Thyroid gland (tissue), 4 donors: ENCODE data around the gene OTUB1.

Source experiments
- POLR2A ChIP-seq, 2 donors: fragments of 450-650 bp; IDR thresholded peaks; one replicate each; pipeline ENCODE4 v1.6.1; 2017; ENCODE audit warnings: antibody characterized with exemption in 2 of 2, mild to moderate bottlenecking in 2 of 2, moderate library complexity in 1 of 2
- TF ChIP-seq, protein P1 (sequence below), 6 experiments: fragments of 200-600 bp in 3 of 6; fragments of 450-650 bp in 3 of 6; sonication (generic) in 3 of 6; IDR thresholded peaks; one replicate each; pipeline ENCODE4 v1.5.1; 2016 to 2019; ENCODE audit warnings: antibody characterized with exemption in 6 of 6, mild to moderate bottlenecking in 2 of 6, inconsistent platforms in 1 of 6, moderate library complexity in 1 of 6

DNA sequence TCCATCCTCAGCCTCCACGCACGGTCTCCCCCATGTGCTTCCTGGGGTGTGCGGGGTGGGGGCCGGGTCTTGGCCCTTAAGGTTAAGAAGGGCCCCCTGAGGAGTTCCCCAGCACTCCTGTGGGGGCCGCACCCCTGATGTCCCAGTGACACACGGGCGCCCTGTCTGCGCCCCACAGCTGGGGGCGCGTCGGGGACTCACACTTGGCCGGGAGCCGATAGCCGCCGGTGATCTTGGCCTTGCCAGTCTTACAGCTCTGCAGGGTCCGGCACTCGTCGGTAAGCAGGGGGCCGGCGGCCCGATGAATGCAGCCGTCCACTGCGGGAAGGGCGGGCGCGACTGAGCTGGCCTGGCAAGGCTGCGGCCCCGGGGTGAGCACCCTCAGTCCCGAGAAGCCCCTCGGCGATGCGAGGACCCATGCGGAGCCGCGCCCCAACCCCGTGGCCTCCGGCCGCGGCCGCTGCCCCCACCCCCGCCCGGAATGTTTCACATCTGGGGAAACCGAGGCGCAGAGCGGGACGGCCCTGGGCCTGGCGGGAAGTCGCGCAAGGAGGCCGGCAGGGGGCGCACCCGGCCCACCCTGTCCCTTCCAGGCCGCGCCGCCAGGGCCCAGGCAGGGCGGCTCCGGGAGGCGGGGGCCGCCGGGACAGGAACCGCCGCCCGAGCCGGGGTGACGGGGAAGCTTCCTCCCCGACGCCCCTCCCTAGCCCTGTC is 13.9 kb downstream of the OTUB1 start:
- TF ChIP-seq, protein P1, sequence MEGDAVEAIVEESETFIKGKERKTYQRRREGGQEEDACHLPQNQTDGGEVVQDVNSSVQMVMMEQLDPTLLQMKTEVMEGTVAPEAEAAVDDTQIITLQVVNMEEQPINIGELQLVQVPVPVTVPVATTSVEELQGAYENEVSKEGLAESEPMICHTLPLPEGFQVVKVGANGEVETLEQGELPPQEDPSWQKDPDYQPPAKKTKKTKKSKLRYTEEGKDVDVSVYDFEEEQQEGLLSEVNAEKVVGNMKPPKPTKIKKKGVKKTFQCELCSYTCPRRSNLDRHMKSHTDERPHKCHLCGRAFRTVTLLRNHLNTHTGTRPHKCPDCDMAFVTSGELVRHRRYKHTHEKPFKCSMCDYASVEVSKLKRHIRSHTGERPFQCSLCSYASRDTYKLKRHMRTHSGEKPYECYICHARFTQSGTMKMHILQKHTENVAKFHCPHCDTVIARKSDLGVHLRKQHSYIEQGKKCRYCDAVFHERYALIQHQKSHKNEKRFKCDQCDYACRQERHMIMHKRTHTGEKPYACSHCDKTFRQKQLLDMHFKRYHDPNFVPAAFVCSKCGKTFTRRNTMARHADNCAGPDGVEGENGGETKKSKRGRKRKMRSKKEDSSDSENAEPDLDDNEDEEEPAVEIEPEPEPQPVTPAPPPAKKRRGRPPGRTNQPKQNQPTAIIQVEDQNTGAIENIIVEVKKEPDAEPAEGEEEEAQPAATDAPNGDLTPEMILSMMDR (IDR thresholded peaks at IDR 0.05), result peak; percentile 24 to 94 (median 86)
- TF ChIP-seq POLR2A (IDR thresholded peaks at IDR 0.05), result no peak
